Kidney capillary endothelial cell (primary cell): Measurements from ENCODE around the gene HAX1.
"Not testable (repeated sequence)": the region's sequence is repeated elsewhere in the genome, so short reads cannot be mapped to it uniquely, and the experiment has no call there.

Experiments used
- DNase-seq: peaks from one replicate; pipeline ENCODE4 v3.0.0-alpha.2; 2018; ENCODE audit warnings: low spot score

Gene HAX1

GRCh38 chr1:154287591-154287990 is 15.2 kb downstream of the HAX1 start:
- not testable (repeated sequence) for DNase-seq

- no peak for DNase-seq
Measured at GRCh38 chr1:154288661-154289060, 16.2 kb downstream of the HAX1 start.

- no peak for DNase-seq
Measured at GRCh38 chr1:154290921-154291320, 18.5 kb downstream of the HAX1 start.

GRCh38 chr1:154295408-154296235 is 23.2 kb downstream of the HAX1 start:
- DNase-seq = no peak

GRCh38 chr1:154301582-154301981 is 29.2 kb downstream of the HAX1 start:
- DNase-seq = no peak

- DNase-seq = peak; percentile 67
Measured at GRCh38 chr1:154304664-154305337, 32.4 kb downstream of the HAX1 start.

GRCh38 chr1:154306151-154306550 is 33.7 kb downstream of the HAX1 start:
- no peak for DNase-seq

GRCh38 chr1:154307670-154308270 is 35.3 kb downstream of the HAX1 start:
- not testable (repeated sequence) for DNase-seq

GRCh38 chr1:154309136-154309535 is 36.7 kb downstream of the HAX1 start:
- DNase-seq = not testable (repeated sequence)

GRCh38 chr1:154312229-154313065 is 40.0 kb downstream of the HAX1 start:
- not testable (repeated sequence) for DNase-seq

GRCh38 chr1:154313066-154313356 is 40.6 kb downstream of the HAX1 start:
- DNase-seq = no peak

- not testable (repeated sequence) for DNase-seq
Measured at GRCh38 chr1:154314226-154314625, 41.8 kb downstream of the HAX1 start.

GRCh38 chr1:154316704-154317103 is 44.3 kb downstream of the HAX1 start:
- no peak for DNase-seq

GRCh38 chr1:154318386-154318785 is 46.0 kb downstream of the HAX1 start:
- no peak for DNase-seq

- no peak for DNase-seq
Measured at GRCh38 chr1:154320882-154321608, 48.6 kb downstream of the HAX1 start, which contains the start of gene AQP10. Gene AQP10, plus strand, starts transcription at chr1:154321093. Its CDS starts 63 bp downstream, at chr1:154321156.

GRCh38 chr1:154321609-154321934 is 49.1 kb downstream of the HAX1 start:
- not testable (repeated sequence) for DNase-seq

GRCh38 chr1:154323493-154323892 is 51.1 kb downstream of the HAX1 start:
- no peak for DNase-seq

GRCh38 chr1:154324241-154324640 is 51.8 kb downstream of the HAX1 start:
- DNase-seq = no peak

- DNase-seq = peak; percentile 51
Measured at GRCh38 chr1:154324669-154325582, 52.5 kb downstream of the HAX1 start, which contains the start of gene ATP8B2. Gene ATP8B2, plus strand, starts transcription at chr1:154325525. Its CDS starts 2,617 bp downstream, at chr1:154328142.
